Brain microvascular endothelial cell (primary cell): ENCODE measurements around the gene TMEM167B.

Source experiments
- DNase-seq: peaks from one replicate; pipeline ENCODE4 v3.0.0-alpha.2; 2020
- H3K27ac ChIP-seq: fragments of 250-450 bp; sonication (Bioruptor Pico); 2 replicates; pipeline ENCODE4 v1.5.1; 2020; ENCODE audit warnings: mild to moderate bottlenecking, moderate library complexity
- H3K27me3 ChIP-seq: fragments of 250-450 bp; sonication (Bioruptor Pico); replicated peaks from 2 replicates; pipeline ENCODE4 v1.5.1; 2020; ENCODE audit warnings: mild to moderate bottlenecking
- H3K36me3 ChIP-seq: fragments of 250-450 bp; sonication (Bioruptor Pico); replicated peaks from 2 replicates; pipeline ENCODE4 v1.5.1; 2020; ENCODE audit warnings: mild to moderate bottlenecking
- H3K4me3 ChIP-seq: 2 replicates; pipeline ENCODE4 v1.5.1; 2011; ENCODE audit warnings: low read depth, mild to moderate bottlenecking, control low read depth, low read length, moderate library complexity
- in situ Hi-C: cut with HindIII; loops from 2 replicates; pipeline ENCODE4 v1.10.0; 2017; ENCODE audit warnings: low sequenced_read_pairs, low pct_ligation_motif_present
- TF ChIP-seq, protein P1 (sequence below): IDR thresholded peaks from 2 replicates; pipeline ENCODE4 v1.5.1; 2011; ENCODE audit warnings: low read depth, mild to moderate bottlenecking, moderate library complexity, low read length, control low read depth, inconsistent platforms; ENCODE audit errors: missing control alignments

Gene TMEM167B

DNA sequence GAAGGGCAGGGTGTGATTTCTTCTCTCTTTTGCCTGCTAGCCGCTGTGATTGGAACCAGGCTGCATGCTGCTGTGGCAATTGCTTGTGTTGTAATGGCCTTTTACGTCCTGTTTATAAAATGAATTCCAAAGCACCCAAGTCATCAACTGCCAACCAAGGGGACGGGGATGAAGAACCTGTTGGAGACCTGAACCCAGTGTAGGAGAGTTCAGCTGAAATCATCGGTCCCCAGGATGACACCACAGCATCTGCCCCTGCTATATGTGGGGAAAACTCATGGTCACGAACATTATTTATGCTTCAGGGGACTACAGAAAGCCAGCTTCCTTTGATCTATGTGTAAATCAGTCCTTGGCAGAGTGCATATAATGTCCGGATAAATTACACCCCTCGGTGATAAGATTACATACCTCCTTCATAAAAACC, 3.8 kb downstream of the TMEM167B start:
- H3K4me3 ChIP-seq = no peak overlapping the region
- H3K36me3 ChIP-seq = peaks cover 13% of the 10 kb centered on the region
- in situ Hi-C loops = no loop called here
- H3K27ac ChIP-seq = peak overlapping the region; percentile 16
- TF ChIP-seq, protein P1, sequence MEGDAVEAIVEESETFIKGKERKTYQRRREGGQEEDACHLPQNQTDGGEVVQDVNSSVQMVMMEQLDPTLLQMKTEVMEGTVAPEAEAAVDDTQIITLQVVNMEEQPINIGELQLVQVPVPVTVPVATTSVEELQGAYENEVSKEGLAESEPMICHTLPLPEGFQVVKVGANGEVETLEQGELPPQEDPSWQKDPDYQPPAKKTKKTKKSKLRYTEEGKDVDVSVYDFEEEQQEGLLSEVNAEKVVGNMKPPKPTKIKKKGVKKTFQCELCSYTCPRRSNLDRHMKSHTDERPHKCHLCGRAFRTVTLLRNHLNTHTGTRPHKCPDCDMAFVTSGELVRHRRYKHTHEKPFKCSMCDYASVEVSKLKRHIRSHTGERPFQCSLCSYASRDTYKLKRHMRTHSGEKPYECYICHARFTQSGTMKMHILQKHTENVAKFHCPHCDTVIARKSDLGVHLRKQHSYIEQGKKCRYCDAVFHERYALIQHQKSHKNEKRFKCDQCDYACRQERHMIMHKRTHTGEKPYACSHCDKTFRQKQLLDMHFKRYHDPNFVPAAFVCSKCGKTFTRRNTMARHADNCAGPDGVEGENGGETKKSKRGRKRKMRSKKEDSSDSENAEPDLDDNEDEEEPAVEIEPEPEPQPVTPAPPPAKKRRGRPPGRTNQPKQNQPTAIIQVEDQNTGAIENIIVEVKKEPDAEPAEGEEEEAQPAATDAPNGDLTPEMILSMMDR = no peak
- DNase-seq = no peak
- H3K27me3 ChIP-seq = no peaks in the 10 kb centered on the region

DNA sequence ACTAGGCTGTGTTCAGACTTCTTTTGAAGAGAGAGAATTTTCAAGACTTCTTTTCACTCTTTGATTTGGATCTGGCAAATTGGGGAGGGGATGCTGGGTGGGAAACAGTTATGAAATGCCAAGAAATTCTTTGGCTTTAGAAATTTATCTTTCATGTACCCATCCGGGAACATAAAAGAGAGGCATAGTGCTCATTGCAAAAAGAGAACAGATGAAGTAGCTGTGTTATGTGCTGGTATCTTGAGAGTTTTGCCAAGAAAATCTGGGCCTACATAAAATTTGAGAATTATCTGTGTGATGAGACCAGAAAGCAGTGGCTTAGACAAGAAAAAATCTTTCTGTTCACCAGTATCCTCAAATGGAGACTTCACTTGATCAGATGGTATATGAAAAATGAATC, 4.3 kb downstream of the TMEM167B start:
- in situ Hi-C loops = no loop called here
- no peaks in the 10 kb centered on the region for H3K27me3 ChIP-seq

DNA sequence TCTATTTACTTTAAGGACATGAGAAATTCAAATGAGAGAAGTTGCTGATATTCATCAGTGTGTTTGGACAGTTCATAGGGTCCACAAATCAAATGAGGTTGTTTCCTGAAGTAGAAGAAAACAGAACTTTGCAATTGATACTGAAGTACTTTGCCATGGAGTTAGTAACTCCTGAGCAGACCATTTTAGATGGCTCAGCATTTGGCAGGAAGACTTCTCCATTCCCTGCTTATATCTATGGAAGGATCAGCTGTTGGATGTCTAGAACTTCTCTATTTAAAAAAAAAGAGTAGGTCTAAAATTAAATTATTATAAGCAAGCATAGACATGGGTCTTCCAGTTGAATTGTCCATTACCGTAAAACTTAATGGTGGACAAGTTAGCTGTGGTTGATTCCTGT, 5.1 kb downstream of the TMEM167B start:
- in situ Hi-C loops = no loop called here
- H3K36me3 ChIP-seq = peaks cover 13% of the 10 kb centered on the region
- TF ChIP-seq, protein P1 = no peak

More for the DNA sequence above, 4.3 kb downstream of the TMEM167B start:
- no peak overlapping the region for H3K4me3 ChIP-seq
- H3K36me3 ChIP-seq = peaks cover 13% of the 10 kb centered on the region
- TF ChIP-seq, protein P1 = no peak
- H3K27ac ChIP-seq = no peak overlapping the region
- no peak for DNase-seq

DNA sequence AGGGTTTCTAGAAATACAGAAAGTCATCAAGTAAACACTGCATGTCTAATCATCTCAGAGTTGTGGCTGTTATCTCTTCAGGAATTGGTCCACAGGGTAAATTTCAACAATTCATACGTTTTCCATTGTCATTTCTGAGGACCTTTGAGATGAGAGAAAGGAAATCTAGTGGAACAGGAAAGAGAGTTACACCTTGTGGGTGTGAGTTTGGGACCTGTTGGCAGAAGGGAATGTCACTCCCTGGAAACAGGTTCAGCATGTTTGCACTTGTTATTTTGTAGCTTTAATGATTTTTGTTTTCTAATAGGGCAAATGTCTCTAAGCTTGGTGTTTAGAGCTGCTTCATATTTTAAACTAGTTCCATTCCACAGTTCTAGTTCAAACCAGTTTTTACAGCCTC, 5.6 kb downstream of the TMEM167B start:
- TF ChIP-seq, protein P1 = no peak
- peaks cover 13% of the 10 kb centered on the region for H3K36me3 ChIP-seq
- no peaks in the 10 kb centered on the region for H3K27me3 ChIP-seq
- DNase-seq = no peak
- H3K4me3 ChIP-seq = no peak overlapping the region
- in situ Hi-C loops = no loop called here
- no peak overlapping the region for H3K27ac ChIP-seq

More for the DNA sequence above, 5.1 kb downstream of the TMEM167B start:
- H3K27ac ChIP-seq = no peak overlapping the region
- no peak for DNase-seq
- no peaks in the 10 kb centered on the region for H3K27me3 ChIP-seq
- no peak overlapping the region for H3K4me3 ChIP-seq

DNA sequence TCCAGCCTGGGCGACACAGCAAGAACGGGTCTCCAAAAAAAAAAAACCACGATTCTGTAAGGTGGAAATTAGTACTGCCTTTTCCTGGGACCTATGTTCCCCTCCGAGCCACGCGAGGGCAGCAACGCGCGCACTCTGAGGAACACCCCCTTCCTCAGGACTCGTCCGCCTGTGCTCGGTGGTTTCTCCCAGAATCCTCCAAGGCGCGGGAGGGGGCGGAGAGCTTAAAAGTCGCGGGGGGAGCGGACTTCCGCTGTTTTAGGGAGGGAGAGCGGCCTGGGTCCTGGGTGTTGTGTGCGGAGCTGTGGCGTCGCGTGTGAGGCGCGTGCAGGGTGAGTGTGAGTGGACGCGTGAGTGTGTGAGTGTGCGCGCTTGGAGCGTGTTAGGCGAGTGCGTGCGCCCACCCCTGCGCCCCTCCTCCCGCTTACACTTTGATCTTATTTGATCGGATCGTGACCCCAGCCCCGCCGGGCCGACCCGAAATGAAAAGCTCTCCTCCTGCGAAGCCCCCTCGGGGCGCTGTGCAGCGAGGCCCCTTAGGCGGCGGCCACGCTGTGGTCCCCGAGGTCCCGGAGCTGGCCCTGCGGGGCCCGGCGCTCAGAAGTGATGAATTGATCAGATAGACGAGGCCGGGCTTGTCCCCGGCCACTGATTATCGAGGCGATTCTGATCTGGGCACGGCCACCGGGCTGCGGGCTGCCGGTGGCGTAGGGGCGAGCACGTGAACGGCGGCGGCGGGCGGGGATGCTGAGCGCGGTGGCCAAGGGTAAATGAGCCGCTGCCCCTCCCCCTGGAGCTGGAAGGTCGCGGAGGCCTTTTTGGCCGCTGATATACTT, 9.6 kb downstream of the TMEM167B start:
- TF ChIP-seq, protein P1 = peak; percentile 92
- peaks cover 2% of the 10 kb centered on the region for H3K36me3 ChIP-seq
- H3K27me3 ChIP-seq = no peaks in the 10 kb centered on the region
- peak overlapping the region; percentile 97 for H3K4me3 ChIP-seq
- in situ Hi-C loops = no loop called here
- H3K27ac ChIP-seq = peak overlapping the region; percentile 83
- DNase-seq = peak; percentile 93
